Measurements from ENCODE around the gene S100B. TPM values are rescaled to one million over a fixed set of nuclear protein-coding genes. Genes with fewer than 3 reads are reported as not detected.

S100B gene
- total and polyA plus RNA-seq, 2 of the 13 experiments (the other 11 are each of a cell fraction or from before 2014, with no cell fraction given), result not detected

DNA sequence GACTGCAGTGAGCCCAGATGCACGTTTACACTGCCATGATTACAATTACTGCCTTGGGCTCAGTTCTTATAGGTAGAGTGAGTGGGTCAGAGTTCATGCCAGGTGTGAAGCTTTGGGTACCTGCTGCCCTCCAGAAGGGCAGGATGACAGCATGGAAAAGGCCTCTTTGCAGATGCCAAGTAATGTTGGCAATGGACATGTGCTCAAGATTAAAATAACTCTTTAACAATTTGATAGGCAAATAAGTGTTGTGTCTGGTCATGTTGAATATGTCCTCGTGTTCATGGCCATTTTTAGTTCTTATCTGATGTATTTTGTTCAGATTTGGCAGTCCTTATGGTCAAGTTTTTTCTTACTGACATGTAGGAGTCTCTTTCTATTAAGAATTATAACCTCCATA, 34.8 kb downstream of the S100B start:
- no peak for FAIRE-seq
- Histone ChIP-seq H3K36me3 (replicated peaks in 1 of 2; ENCODE audit: control insufficient read depth in 1 of 2, insufficient read depth in 2 of 2, low read length in 2 of 2) (peaks cover 8 to 18% of the 10 kb centered on the region in 2 experiments; a peak in 4 of 5 replicates), H3K4me2 (ENCODE audit: low read depth, low read length) (no peak overlapping the region), H3K79me2 (ENCODE audit: insufficient read depth, low read length) (no peaks in the 10 kb centered on the region), H3K9me3 (ENCODE audit: low read length) (no peaks in the 10 kb centered on the region), H3K27ac (ENCODE audit: extremely low read length, insufficient read depth, low read length) (no peak overlapping the region), H2AFZ (ENCODE audit: low read length) (no peak overlapping the region), H3K4me3 (replicated peaks in 1 of 3; ENCODE audit: insufficient read depth in 1 of 3, low read depth in 2 of 3, low read length in 3 of 3) (no peak overlapping the region), H3K4me1 (ENCODE audit: insufficient read depth, low read length) (no peaks in the 10 kb centered on the region), H3K9ac (ENCODE audit: insufficient read depth, low read depth, low read length) (no peak overlapping the region), H4K20me1 (ENCODE audit: insufficient read depth, low read length) (no peaks in the 10 kb centered on the region), H3K27me3 (ENCODE audit: control insufficient read depth in 1 of 2, insufficient read depth in 2 of 2, low read length in 2 of 2) (no peaks in the 10 kb centered on the region)
- in situ Hi-C loops (cut with HindIII; ENCODE audit: extremely low pct_ligation_motif_present, low pct_unique_long_range_greater_than_20kb), result no loop called here
- ChIA-PET CTCF (ENCODE audit: low intra/inter-chr PET ratio, low total read pairs) (no interaction called here), POLR2A (no interaction called here)
- WGBS (ENCODE audit: low lambda C conversion rate), result 92% methylated on average over 2 of the region's 2 CpGs
- intact Hi-C loops (cut with micrococcal nuclease; ENCODE audit: unreplicated experiment), result no loop called here
- no peak for DNase-seq (ENCODE audit: low spot score)
- ATAC-seq, result no peak
- no TSS peak for BruUV-seq (replicated peaks)
- TF ChIP-seq WIZ (CRISPR knock-in tag; IDR thresholded peaks at IDR 0.05) (no peak), CSRNP2 (CRISPR knock-in tag; conservative IDR thresholded peaks at IDR 0.05; ENCODE audit: low read depth) (no peak), ZNF432 (CRISPR knock-in tag; IDR thresholded peaks at IDR 0.05; ENCODE audit: borderline replicate concordance) (no peak), NFKBIZ (CRISPR knock-in tag; IDR thresholded peaks at IDR 0.05) (no peak), ZBTB38 (CRISPR knock-in tag; IDR thresholded peaks at IDR 0.05) (no peak), ZNF17 (CRISPR knock-in tag; IDR thresholded peaks at IDR 0.05) (no peak), USF2 (IDR thresholded peaks at IDR 0.05; ENCODE audit: low read depth, low read length) (no peak), USF2 (CRISPR knock-in tag; IDR thresholded peaks at IDR 0.05; ENCODE audit: borderline replicate concordance) (no peak), POGK (CRISPR knock-in tag; conservative IDR thresholded peaks at IDR 0.05) (no peak), ZNF556 (CRISPR knock-in tag; IDR thresholded peaks at IDR 0.05; ENCODE audit: borderline replicate concordance) (no peak), NR2F1 (CRISPR knock-in tag; IDR thresholded peaks at IDR 0.05) (no peak), MAFF (IDR thresholded peaks at IDR 0.05; ENCODE audit: low read depth, low read length) (no peak), HIVEP1 (CRISPR knock-in tag; IDR thresholded peaks at IDR 0.05) (no peak), TCF7 (IDR thresholded peaks at IDR 0.05; ENCODE audit: low read depth) (no peak)
- TF ChIP-seq, protein P1, sequence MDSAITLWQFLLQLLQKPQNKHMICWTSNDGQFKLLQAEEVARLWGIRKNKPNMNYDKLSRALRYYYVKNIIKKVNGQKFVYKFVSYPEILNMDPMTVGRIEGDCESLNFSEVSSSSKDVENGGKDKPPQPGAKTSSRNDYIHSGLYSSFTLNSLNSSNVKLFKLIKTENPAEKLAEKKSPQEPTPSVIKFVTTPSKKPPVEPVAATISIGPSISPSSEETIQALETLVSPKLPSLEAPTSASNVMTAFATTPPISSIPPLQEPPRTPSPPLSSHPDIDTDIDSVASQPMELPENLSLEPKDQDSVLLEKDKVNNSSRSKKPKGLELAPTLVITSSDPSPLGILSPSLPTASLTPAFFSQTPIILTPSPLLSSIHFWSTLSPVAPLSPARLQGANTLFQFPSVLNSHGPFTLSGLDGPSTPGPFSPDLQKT (CRISPR knock-in tag; IDR thresholded peaks at IDR 0.05; ENCODE audit: borderline replicate concordance), result no peak

Data from HepG2 (cell line).